ENCODE results near the gene PRKCD.
"Not testable (repeated sequence)": the region's sequence is repeated elsewhere in the genome, so short reads cannot be mapped to it uniquely, and the experiment has no call there.

The PRKCD gene

DNA sequence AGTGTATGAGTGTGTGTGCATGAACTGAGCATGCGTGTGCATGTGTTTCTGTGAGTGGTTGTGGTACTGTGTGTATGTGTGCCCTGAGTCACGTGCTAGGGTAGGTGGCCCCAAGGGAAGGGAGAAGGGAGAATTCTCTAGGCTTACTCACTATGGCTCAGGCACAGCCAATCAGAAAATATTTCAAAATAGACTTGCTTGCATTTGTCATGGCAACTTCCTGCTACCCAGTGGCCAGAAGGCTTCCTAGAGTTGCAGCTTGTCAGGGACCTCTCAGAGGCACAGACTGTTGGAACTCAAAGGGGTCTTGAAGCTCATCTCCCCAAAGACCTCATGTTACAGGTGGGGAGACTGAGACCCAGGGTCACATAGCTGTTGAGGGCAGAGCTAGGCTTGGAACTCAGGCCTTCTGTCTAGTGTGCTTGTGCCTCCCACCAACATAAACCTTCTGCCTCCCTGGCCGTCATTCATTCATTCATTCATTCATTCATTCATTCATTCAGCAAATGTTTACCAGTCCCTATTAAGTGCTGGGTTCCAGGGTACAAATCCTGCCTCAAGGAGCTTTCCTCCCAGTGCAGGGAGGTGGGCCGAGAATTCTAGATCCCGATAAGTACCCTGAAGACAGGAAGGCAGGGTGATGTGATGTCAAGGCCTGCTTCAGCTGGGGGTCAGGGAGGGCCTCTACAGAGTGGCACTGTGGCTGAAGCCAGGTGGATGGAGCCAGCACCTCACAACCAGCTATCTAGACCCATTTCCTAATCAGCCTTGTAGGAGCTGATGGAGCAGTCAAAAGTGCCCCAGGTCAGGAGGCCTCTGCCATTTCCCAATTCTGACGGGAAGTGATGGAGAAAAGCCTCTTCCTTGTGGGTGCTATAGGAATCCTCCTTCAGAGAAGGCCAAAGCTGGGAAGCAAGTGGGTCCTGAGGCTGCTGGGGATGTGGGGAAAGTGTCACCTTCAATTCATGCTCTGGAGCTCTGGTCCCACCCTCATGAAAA, 19.9 kb upstream of the PRKCD start:
- no peak for DNase-seq

DNA sequence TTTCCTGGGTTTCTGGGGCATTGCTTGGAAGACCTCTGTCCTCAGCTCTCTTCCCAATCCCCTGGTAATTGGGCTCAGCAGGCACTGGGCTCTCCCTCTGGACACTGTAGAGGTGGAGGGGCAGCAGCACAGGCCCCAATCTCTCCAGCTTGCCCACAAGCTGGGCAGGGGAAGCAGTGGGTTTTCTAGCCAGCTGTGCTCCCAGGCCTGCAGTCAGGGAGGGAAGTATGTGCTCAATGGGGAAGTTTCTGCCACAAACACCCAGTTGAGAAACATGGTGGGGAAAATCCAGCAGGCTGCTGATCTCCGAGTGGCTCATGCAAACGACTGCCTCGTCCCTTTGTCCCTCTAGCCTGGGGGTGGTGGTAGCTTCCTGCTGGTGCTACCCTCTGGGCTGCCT, 18.0 kb upstream of the PRKCD start:
- DNase-seq = no peak

DNA sequence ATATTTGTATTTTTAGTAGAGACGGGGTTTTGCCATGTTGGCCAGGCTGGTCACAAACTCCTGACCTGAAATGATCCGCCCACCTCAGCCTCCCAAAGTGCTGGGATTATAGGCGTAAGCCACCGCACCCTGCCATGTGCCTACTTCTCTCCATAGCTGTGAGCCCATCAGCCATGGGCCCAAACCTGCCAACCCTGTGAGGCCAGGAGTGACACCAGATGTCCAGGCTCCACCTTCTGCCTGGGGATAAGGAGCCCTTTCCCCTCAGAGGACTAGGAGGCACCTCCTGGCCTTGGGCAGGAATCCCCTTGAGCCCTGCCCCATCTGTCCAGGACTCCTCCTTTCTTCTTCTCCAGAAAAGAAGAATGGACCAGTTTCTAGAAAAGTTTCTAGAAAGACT, 16.6 kb upstream of the PRKCD start:
- DNase-seq = no peak

DNA sequence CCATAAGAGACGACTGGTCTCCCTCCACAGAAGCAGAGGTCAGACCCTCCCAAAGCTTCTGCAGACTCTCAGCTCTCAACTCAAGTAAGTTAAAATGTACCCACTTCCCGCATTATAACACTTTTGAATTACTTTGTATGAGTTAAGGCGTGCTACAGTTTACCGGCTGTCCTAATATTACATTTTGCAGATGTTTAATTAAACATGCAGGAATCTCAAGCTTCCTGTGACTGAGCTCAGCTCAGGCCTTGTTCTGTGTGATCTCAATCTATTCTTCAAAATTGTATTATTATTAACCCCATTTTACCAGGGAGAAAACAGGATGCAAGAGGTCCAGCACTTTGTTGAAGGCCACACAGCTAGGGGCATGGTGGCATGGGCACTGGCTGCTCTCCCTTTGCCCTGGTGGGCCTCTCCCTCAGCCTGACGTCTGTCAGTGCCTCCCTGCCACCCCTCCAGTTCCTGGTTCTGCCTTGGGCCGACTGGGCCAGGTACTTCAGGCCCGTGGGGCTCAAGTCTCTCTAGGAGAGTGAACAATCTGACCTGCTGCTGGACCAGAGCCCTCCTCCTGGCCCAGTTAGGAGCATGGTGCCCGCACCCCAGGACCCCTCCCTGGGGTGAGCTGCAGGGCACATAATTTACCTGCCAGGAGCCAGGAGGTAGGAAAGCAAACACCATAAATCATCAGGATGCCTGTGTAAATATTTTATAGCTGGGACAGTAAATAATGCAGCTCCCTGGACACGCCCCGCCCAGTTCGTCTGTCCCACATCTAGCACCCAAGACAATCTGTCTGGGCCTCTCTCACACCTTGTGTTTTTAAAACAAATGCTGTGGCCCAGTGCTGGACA, 15.9 kb upstream of the PRKCD start:
- DNase-seq = no peak

DNA sequence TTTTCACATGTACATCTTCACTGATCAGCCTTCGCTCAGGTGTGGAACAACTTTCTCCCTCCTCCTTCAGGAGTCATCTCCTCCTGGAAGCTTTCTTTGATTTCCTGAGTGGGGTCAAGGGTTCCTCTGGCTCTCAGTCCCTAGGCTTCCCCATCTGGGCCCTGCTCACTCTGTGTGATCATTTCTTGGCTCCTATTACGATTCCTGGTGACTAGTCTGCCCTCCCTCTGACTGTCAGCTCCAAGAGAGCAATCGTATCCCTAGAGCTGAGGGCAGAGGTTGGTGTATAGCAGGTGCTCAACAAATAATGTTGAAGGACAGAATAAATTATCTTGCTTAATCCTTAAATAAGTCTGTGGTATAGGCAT, 15.3 kb upstream of the PRKCD start:
- DNase-seq = no peak

DNA sequence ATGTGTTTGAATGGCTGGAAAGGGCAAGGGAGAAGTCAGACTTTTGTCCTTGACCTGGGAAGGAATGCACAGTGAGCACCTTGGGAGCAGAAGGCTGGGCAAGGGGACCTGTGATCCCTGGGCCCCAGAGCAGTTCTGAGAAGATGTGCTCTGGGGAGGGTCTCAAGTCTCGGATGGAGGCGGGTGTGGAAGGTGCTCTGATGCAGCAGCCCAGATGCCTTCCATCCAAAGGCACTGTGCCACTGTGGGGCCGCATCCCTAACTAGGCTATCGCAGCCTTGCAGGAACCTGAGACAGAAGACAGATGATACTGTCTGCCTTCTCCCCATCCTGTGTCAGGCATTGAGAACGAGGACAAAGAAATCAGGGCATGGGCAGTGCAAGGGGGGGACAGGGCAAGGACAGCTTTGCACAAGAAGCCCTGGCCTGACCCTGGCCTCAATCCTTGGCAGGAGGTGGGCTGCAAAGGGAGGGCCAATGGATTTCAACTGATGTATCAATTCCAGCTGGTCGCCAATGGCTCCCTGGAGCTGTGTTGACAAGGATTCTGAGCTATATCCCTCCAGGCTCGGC, 14.6 kb upstream of the PRKCD start:
- no peak for DNase-seq

DNA sequence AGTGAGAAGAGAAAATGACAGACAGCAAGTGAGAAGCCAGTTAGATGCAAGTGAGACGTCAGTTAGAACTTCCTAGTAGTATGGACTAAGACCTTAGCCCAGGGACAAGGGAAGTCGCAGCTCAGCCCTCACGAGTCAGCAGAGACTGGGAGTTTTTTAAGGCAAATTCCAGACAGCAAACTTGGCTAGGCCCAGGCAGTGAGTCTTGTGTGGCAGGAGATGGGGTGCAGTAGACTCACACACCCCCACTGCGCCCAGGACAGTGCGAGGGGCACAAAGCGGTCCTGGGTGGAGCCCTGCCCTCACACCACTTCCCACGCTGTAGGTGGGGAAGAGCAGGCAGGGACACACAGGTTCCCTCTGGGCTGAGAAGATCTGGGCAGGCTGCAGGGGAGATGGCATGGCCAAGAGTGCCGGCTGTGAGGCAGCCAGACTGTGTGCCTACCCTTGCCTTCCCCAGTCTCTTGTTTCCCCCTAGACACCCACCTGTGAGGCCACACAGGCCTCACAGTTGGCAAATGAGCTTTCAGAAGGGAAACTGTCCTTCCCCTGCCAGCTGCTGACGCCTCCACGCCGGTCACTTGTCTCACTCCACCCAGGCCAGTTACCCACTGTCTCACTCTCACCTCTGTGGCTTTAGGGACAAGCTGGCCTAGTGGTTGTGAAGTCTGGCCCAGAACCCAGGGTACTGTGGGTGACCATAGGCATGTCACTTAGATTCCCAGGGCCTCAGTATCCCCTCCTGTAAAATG, 13.7 kb upstream of the PRKCD start:
- no peak for DNase-seq

DNA sequence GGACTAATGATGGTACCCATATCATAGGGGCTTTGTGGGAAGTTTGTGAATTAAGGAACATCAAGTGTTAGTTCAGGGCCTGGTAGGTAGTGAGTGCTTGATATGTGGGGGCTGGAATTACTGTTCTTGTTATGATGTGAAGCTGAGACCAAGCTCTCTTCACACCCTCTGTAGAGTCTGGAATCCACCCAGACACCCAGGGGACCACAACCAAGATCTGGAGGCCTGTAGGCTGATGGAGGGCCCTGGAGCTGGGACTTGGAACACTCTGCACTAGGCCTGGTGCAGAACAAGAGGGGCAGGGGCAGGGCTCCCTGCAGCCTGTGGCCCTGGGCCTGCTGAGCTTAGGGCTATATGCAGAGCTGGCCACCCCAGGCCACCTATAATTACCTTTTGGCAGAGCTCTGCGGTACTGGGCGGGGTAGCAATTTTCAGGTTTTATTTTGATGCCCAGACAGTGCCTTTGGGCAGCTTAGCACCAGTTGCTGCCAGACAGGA, 13.1 kb upstream of the PRKCD start:
- DNase-seq = no peak

DNA sequence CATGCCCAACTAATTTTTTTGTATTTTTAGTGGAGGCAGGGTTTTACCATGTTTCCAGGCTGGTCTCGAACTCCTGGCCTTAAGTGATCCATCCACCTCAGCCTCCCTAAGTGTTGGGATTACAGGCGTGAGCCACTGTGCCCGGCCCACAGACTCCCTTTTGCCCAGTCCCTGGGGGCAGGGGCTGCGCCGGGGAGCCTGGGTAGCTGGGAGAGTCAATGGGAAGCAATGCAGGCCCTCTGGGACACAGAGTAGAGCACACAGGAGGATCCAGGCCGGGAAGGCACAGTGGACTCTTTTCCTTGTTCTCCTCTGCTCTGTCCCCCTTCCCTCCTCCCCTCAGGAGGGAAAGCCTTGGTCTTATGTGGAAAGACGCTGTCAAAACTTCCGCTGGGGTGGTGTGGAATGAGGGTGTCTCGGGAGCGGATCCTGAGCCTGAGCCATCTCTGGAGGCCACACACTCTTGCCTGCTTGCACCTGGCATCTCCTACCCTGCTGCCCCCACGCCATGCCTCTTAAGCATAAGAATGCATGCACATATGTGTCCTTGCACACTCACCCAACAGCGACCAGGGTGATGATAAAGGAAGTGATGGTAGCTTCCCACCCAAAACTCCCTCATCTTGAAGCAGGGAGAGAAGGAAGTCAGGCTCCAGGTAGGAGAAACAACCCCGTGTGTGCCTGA, 11.9 kb upstream of the PRKCD start:
- no peak for DNase-seq

DNA sequence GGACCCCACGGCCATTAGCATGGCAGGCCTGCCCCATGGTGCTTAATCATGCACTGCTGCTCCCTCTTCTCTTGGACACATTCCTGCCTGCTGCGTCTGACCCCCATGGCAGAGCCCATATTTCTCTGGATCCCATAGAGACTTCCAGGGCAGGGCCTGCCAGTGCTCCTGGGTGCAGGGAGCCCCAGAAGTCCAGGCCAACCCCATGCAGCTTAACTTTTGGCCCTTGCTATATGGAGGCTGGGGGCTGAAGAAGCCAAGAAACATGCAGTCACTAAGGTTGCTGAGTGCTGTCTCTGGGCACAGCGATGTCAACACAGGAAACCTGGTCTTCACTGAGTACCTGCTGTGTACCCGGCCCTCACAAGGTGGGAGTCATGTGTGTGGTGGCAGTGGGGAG, 11.3 kb upstream of the PRKCD start:
- no peak for DNase-seq

DNA sequence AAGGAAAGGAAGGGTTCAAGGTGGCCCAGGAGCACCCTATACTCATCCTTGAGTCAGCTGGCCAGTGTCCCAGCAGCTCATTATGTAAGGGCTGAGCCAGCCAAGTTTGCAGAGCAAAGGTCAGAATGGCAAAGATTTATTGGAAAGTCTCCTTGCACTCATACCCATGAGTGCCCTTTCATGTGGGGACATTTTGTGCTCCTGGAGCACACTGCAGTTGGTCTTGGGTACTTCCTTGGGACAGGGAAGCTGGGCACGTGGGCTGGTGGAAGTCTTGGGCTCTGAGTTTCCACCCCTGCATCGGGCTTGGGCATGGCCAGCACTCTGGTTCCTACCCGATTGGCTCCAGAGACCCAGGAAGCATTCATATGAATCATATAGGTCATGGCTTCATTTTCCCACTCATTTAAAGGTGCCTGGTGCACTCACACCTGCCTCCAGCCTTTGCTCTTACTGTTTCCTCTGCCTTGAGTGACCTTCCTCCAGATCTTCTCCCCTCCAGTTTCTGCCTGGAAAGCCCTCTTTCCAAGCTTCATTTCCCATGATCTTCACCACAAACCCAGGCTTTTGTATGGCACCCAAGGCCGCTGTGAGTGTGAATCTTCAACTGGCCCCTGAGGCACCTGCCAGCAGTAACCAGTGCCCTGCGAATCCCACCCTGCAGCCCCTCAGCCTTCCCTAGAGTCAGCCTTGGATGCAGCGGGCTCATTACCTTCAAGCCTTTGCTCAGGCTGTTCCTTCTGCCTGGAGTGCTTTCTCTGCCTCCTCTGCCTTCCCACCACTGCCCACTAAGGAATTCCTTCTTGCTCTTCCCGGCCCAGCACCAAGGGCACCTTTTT, 10.5 kb upstream of the PRKCD start:
- no peak for DNase-seq

DNA sequence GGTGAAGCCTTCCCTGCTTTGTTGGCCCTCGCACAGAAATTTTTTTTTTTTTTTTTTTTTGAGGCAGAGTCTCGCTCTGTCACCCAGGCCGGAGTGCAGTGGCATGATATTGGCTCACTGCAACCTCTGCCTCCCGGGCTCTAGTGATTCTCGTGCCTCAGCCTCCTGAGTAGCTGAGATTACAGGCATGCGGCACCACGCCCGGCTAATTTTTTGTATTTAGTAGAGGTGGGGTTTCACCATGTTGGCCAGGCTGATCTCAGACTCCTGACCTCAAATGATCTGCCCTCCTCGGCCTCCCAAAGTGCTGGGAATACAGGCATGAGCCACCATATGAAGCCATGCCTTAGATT, 9.9 kb upstream of the PRKCD start:
- DNase-seq = not testable (repeated sequence)

DNA sequence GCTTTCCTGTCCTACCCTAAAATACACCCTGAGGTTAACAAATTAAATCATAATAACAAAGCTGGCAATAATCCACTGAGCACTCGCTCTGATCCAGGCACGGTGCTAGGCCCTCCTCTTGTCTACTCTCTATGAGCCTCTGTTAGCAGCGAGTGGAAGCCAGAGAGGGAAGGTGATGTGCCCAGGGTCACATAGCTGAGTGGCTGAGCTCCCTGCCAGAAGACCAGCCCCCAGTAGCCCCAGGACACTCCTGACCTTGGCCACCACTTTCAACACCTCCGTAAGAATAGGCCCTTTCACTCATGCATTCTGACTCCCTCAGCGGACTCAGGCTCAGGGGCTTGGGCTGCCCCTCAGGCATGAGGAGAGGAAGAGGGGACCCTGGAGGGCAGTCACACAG, 9.5 kb upstream of the PRKCD start:
- DNase-seq = no peak

DNA sequence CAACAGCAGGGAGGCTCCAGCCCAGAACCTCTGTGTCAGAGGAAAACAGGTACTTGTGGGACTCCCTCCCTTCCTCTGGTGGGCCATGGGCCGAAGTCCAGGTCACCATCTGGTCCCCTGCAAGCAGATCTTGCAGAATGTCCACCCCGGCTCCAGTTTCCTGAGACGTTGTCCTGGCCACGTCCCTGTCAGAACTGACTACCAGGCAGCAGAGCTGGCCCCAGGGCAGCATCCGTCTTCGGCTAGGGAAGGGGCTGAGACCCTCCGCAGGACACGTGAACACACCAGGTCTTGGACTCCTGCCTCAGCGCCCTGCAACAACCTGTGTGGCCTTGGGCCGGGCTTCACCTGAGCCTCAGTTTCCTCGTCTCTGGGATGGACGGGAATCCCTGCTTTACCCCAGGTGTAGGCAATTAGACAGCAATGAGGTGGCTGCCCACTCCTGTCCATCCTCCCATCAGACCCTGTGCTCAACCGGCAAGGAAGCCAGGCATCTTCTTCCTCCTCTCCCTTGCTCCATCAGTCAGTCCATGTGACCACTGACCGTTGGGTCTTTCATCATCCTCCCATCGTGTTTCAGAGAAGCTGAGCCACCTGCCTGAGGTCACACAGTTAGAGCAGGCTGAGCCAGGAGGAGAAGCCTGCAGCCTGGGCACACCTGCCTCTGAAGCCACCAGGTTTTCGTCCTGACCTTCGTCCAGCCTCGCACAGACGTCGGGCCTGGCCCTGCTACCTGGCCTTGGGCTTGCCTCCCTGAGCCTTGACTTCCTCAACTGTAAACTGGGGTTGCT, 8.9 kb upstream of the PRKCD start:
- no peak for DNase-seq

DNA sequence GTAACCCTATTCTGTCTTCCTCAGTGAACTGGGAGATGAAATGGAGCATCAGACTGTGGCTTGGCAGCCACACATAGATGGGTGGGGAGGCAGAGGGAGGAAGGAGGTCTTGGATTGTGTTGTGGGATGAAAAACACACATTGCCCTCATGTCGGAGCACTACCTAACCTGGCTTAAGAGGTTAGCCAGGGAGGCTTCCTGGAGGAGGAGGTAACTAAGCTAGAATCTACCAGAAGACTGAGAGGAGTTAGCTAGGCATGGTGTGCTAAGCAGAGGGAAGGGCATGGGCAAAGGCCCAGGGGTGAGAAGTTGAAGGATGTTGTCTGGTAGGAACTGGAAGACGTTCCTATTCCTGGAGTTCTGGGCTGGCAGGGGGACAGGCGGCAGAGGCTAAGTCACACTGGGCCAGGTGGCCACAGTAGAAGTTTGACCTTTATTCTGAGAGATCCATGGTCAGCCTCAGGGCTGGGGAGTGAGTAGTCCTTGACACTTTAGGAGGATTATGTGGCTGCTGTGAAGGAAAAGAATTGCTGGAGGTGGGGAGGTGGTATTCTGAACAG, 7.7 kb upstream of the PRKCD start:
- no peak for DNase-seq

DNA sequence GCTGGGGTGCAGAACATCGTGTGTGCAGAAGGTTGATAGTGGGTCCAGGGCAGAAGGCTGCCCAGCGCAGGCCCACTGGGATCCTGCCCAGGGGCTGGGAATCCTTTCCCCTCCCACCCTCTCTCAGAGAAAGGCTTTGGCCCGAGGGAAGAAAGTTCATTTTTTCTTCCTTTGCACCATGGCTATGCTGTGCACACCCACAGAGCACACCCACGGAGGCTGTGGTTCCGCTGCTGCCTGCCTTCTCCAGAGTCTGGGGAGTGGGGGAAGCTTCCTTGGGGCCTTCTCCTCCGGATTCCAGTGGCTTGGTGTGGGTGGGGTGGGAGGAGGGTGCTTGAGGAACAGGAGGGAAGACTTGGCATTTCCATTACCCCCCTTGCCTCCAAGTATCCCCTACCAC, 7.0 kb upstream of the PRKCD start:
- no peak for DNase-seq

DNA sequence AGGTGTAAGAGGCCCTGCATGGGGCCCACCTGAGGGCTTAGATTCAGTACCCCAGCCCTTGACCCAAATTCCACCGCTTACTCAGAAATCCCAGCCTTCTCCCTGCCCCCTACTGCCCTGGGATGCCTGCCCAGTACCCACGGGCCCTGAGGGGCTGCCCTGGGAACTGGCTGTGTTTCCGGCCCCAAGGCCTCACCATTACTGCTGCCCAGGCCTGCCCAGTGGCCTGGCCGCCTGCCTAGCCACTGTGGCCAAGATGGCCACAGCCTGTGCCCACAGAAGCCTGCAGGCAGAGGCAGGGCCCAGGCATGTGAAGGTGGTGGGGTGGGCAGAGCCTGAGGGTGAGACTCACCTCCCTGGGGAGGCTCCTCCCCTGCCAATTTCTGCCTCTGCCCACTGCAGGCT, 6.1 kb upstream of the PRKCD start:
- no peak for DNase-seq

DNA sequence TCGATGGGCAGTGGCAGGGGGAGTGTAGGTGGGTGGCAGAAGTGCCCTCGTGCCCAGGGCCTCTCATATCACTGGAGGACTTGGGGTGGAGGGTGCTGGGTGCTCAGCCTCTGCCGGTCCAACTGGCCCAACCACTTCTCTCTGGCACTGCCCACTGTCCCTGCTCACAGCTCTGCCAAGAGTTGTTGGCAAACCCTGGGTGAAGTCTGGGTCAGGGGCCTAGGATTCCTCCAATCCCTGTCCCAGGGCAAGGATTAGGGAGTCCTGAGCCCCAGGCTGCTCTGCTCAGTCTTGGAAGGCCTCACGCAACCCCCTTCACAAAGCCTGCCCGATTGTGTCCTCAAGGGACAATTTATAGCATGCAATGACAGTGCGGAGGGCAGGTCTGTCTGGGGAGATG, 5.2 kb upstream of the PRKCD start:
- DNase-seq = no peak

DNA sequence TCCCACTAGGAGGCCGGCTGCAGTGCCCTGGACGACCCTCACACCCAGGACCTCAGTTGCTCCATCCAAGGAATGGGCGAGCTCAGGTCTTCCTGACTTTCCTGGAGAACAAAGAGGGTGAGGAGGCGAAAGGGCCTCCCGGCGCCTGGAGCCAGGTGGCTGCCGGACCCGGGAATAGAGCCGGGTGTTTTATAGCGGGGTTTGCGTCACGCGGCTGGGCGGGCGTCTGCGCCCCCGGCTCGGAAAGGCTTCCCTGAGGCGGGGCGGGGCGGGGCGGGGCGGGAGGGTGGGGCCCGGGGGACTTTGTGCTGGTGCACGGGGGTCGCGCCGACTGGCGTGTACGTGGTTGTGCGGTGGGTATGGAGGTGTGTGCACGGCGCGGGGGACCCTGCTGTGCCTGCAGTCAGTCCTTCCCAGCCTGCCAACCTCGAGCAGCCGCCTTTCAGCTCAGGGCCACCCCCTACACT, 4.6 kb upstream of the PRKCD start:
- no peak for DNase-seq
